Stomach smooth muscle (tissue), 2 donors: ENCODE data around the gene MIDN.
"Not testable (repeated sequence)": the region's sequence is repeated elsewhere in the genome, so short reads cannot be mapped to it uniquely, and the experiment has no call there.

ENCODE experiments used
- H3K27ac ChIP-seq: one replicate; pipeline ENCODE4 v1.7.0; 2013; ENCODE audit warnings: mild to moderate bottlenecking, low read length, inconsistent platforms
- H3K27me3 ChIP-seq, 2 donors: one replicate each; pipeline ENCODE4 v1.7.0; 2013; ENCODE audit warnings: low read length in 2 of 2; ENCODE audit not compliant: insufficient read depth in 2 of 2, control insufficient read depth in 1 of 2
- H3K36me3 ChIP-seq, 2 donors: one replicate each; pipeline ENCODE4 v1.7.0; 2013; ENCODE audit warnings: low read length in 2 of 2; ENCODE audit not compliant: control insufficient read depth in 2 of 2, insufficient read depth in 2 of 2
- H3K4me1 ChIP-seq: one replicate; pipeline ENCODE4 v1.7.0; 2013; ENCODE audit warnings: low read length; ENCODE audit not compliant: control insufficient read depth, insufficient read depth
- H3K4me3 ChIP-seq, 2 donors: one replicate each; pipeline ENCODE4 v1.7.0; 2013; ENCODE audit warnings: low read length in 2 of 2
- H3K9ac ChIP-seq, 2 donors: one replicate each; pipeline ENCODE4 v1.7.0; 2013; ENCODE audit warnings: low read length in 2 of 2, mild to moderate bottlenecking in 1 of 2
- H3K9me3 ChIP-seq, 2 donors: one replicate each; pipeline ENCODE4 v1.7.0; 2013; ENCODE audit warnings: low read length in 2 of 2; ENCODE audit not compliant: control insufficient read depth in 2 of 2
- donor health status: healthy.
- donor health status: Pancreatic carcinoma.

Gene MIDN

DNA sequence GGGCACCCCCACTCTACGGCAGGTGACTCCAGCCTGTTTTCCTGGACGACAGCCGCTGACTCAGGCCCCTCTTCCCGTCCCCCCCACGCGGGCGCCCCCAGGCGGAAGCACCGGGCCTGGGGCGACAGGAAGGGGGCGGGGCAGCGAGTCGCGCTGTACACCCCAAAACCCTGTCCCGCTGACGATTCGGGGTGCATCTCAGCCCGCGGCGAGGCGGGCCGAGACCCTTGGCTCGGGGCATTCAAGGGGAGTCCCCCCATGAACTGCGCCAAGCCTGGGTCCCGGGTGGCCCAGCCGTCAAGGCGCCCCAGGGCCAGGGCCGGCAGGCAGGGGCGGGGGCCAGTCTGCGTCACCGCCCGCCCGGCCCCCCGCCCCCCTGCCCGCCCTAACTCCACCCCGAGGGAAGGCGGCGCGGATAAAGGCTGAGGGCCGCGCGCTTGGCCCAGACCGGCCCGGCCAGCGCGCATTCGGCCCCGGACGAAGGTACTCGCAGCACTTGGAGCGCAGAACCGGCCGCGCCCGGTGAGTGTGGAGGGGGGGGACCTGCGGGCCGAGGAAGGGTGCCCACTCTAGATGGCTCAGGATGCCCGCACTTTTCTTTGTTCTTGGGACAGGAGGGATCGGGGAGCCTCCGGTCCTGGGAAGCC lies at the start of gene MIDN:
Gene MIDN, plus strand, starts transcription at position 445 of the 647 bp plus-strand sequence. CDS start 1,714 bp downstream, outside the sequence.
- Histone ChIP-seq H3K36me3 (peaks cover 0 to 8% of the 10 kb centered on the region in 2 donors), H3K4me1 (peaks cover 60% of the 10 kb centered on the region), H3K27ac (peak within 1 kb of the TSS; percentile 98), H3K27me3 (no peaks in the 10 kb centered on the region), H3K4me3 (peak within 1 kb of the TSS; percentile 77 to 78), H3K9me3 (no peaks in the 10 kb centered on the region), H3K9ac (peak within 1 kb of the TSS; percentile 80 to 99)

GRCh38 chr19:1199531-1199930 lies 48.9 kb upstream of the MIDN start:
- H3K27me3 ChIP-seq, result no peaks in the 10 kb centered on the region
- no peak overlapping the region for H3K4me3 ChIP-seq
- H3K27ac ChIP-seq, result no peak overlapping the region
- no peaks in the 10 kb centered on the region for H3K4me1 ChIP-seq
- H3K9ac ChIP-seq, result no peak overlapping the region
- H3K9me3 ChIP-seq, result no peaks in the 10 kb centered on the region
- H3K36me3 ChIP-seq, result no peaks in the 10 kb centered on the region

DNA sequence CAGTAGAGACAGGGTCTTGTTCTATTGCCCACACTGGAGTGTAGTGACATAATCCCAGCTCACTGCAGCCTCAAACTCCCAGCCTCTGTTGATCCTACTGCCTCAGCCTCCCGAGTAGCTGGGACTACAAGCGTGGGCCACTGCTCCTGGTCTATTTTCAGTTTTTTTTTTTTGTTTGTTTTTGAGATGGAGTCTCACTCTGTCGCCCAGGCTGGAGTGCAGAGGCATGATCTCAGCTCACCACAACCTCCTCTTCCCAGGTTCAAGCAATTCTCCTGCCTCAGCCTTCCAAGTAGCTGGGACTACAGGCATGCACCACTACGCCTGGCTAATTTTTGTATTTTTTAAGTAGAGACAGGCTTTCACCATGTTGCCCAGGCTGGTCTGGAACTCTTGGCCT lies 47.8 kb upstream of the MIDN start:
- not testable (repeated sequence) for H3K9me3 ChIP-seq, H3K9ac ChIP-seq, H3K27me3 ChIP-seq, H3K4me3 ChIP-seq, H3K36me3 ChIP-seq, H3K4me1 ChIP-seq, H3K27ac ChIP-seq

GRCh38 chr19:1205114-1206099 lies 43.0 kb upstream of the MIDN start, which contains the start of gene STK11:
Gene STK11, plus strand, starts transcription at chr19:1205778. Its CDS starts 1,136 bp downstream, at chr19:1206914.
- peak within 1 kb of the TSS; percentile 68 to 71 for H3K9ac ChIP-seq
- no peaks in the 10 kb centered on the region for H3K9me3 ChIP-seq
- peaks cover 36% of the 10 kb centered on the region for H3K4me1 ChIP-seq
- H3K27me3 ChIP-seq, result no peaks in the 10 kb centered on the region
- H3K36me3 ChIP-seq, result peaks cover 0 to 3% of the 10 kb centered on the region in 2 donors
- H3K4me3 ChIP-seq, result peak within 1 kb of the TSS; percentile 84 to 85
- peak within 1 kb of the TSS; percentile 86 for H3K27ac ChIP-seq

DNA sequence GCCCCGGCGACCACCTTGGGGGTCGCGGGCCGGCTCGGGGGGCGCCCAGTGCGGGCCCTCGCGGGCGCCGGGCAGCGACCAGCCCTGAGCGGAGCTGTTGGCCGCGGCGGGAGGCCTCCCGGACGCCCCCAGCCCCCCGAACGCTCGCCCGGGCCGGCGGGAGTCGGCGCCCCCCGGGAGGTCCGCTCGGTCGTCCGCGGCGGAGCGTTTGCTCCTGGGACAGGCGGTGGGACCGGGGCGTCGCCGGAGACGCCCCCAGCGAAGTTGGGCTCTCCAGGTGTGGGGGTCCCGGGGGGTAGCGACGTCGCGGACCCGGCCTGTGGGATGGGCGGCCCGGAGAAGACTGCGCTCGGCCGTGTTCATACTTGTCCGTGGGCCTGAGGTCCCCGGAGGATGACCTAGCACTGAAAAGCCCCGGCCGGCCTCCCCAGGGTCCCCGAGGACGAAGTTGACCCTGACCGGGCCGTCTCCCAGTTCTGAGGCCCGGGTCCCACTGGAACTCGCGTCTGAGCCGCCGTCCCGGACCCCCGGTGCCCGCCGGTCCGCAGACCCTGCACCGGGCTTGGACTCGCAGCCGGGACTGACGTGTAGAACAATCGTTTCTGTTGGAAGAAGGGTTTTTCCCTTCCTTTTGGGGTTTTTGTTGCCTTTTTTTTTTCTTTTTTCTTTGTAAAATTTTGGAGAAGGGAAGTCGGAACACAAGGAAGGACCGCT lies 42.1 kb upstream of the MIDN start:
- Histone ChIP-seq H3K36me3 (peaks cover 0 to 3% of the 10 kb centered on the region in 2 donors), H3K27me3 (no peaks in the 10 kb centered on the region), H3K4me1 (peaks cover 38% of the 10 kb centered on the region), H3K27ac (peak overlapping the region; percentile 86), H3K9me3 (no peaks in the 10 kb centered on the region), H3K9ac (peak overlapping the region; percentile 68 to 71), H3K4me3 (peak overlapping the region; percentile 84 to 85)

DNA sequence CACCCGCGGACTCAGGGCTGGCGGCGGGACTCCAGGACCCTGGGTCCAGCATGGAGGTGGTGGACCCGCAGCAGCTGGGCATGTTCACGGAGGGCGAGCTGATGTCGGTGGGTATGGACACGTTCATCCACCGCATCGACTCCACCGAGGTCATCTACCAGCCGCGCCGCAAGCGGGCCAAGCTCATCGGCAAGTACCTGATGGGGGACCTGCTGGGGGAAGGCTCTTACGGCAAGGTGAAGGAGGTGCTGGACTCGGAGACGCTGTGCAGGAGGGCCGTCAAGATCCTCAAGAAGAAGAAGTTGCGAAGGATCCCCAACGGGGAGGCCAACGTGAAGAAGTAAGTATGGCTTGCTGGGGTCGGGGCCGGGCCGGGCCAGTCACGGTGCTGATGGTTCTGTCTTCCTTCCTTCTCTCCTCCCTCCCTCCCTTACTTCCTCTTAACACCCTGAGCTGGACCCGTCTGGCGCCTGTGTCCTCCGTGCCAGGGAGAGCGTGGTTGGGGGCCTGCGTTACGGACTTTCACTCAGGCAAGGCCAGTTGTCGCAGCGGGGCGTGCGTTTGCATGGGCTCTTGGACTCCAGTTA lies 41.4 kb upstream of the MIDN start:
- Histone ChIP-seq H3K4me3 (peak overlapping the region; percentile 84 to 85), H3K36me3 (peaks cover 0 to 3% of the 10 kb centered on the region in 2 donors), H3K4me1 (peaks cover 39% of the 10 kb centered on the region), H3K9me3 (no peaks in the 10 kb centered on the region), H3K27me3 (no peaks in the 10 kb centered on the region), H3K27ac (peak overlapping the region; percentile 86), H3K9ac (peak overlapping the region; percentile 68 to 71)

- H3K4me3 ChIP-seq, H3K36me3 ChIP-seq, H3K9me3 ChIP-seq, H3K27me3 ChIP-seq, H3K9ac ChIP-seq, H3K27ac ChIP-seq: not testable (repeated sequence)
- H3K4me1 ChIP-seq, result peaks cover 49% of the 10 kb centered on the region
Measured at GRCh38 chr19:1208830-1209229, 39.6 kb upstream of the MIDN start.

DNA sequence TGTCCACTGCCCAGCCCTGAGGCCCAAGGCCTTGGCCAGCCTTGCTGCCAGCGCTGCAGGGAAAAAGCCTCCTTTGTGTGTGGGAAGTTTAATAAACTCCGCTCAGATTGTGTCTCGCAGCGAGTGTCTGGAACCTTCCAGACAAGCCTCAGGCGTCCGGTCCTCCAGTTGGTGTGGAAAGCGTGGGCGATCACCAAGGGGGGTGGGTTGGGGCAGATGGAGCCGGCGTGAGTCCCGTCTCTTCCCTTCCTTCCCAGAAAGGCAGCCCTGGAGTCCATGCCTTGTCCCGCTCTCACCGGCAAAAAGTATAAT lies 38.2 kb upstream of the MIDN start:
- no peak overlapping the region for H3K4me3 ChIP-seq
- H3K9ac ChIP-seq, result peak overlapping the region in 1 of 2 donors; percentile 36

DNA sequence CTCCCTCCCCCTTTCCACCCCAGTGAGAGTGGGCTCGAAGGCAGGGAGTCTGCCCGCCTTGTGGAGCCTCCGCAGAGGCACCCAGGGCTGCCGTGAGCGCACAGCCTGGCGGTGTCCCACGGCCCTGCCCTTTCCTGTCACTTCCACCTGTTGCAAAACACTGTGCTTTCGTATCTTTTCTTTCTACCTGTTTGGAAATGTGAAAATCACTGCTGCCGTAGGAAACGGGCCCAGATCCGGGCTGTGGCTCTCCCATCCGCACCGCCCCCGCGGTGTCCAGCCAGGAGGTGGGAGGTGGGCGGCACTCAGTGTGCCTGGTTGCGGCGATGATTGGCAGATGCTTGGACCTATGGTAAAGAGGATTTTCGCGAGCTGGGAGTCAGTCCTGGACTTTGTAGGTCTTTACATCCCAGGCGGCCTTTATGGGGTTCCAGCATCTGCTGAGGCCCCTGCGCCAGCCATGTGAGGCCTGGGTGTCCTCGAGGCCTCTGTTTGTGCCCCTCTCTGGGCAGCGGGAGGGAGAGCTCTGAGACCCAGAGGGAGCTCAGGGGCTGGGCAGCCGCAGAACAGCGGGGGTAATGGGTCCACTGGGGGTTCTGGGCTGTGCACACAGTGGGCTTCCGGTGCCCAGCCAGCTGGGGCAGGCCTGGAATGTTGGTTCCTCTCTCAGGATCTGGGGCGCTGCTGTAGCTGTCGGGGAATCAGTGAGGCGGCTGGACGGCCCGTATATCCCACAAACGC lies 36.7 kb upstream of the MIDN start:
- Histone ChIP-seq H3K4me1 (peaks cover 71% of the 10 kb centered on the region), H3K27ac (no peak overlapping the region), H3K36me3 (peaks cover 0 to 5% of the 10 kb centered on the region in 2 donors), H3K9me3 (no peaks in the 10 kb centered on the region), H3K9ac (no peak overlapping the region), H3K4me3 (no peak overlapping the region), H3K27me3 (no peaks in the 10 kb centered on the region)

More for the DNA sequence above, 38.2 kb upstream of the MIDN start:
- Histone ChIP-seq H3K9me3 (no peaks in the 10 kb centered on the region), H3K27ac (no peak overlapping the region), H3K4me1 (peaks cover 60% of the 10 kb centered on the region), H3K36me3 (peaks cover 0 to 5% of the 10 kb centered on the region in 2 donors), H3K27me3 (no peaks in the 10 kb centered on the region)
